GM23248 (cell line): ENCODE measurements around the gene NUDCD3. TPM values are rescaled to one million over a fixed set of nuclear protein-coding genes. Genes with fewer than 3 reads are reported as not detected.

Experiments used
- DNase-seq: peaks from one replicate; pipeline ENCODE4 v3.0.0-alpha.2; 2015
- H2AFZ ChIP-seq: fragments of 200-600 bp; sonication (generic); 2 replicates; pipeline ENCODE4 v1.6.1; 2016; ENCODE audit warnings: antibody characterized with exemption
- H3F3A ChIP-seq: fragments of 200-600 bp; sonication (generic); 2 replicates; pipeline ENCODE4 v1.6.1; 2016; ENCODE audit warnings: mild to moderate bottlenecking, antibody characterized with exemption, mixed run types; ENCODE audit not compliant: insufficient read depth
- H3K27ac ChIP-seq: fragments of 200-600 bp; sonication (generic); 2 replicates; pipeline ENCODE4 v1.5.1; 2016; ENCODE audit warnings: mild to moderate bottlenecking
- H3K27me3 ChIP-seq: fragments of 200-600 bp; sonication (generic); replicated peaks from 2 replicates; pipeline ENCODE4 v1.6.1; 2016; ENCODE audit warnings: mild to moderate bottlenecking; ENCODE audit not compliant: insufficient read depth
- H3K36me3 ChIP-seq: fragments of 200-600 bp; sonication (generic); 2 replicates; pipeline ENCODE4 v1.6.1; 2016; ENCODE audit warnings: low read depth, mild to moderate bottlenecking
- H3K4me1 ChIP-seq: fragments of 200-600 bp; sonication (generic); 2 replicates; pipeline ENCODE4 v1.6.1; 2016; ENCODE audit warnings: mild to moderate bottlenecking; ENCODE audit not compliant: insufficient read depth
- H3K4me2 ChIP-seq: fragments of 200-600 bp; sonication (generic); one replicate; pipeline ENCODE4 v1.6.1; 2016; ENCODE audit warnings: mild to moderate bottlenecking; ENCODE audit not compliant: unreplicated experiment
- H3K4me3 ChIP-seq: fragments of 200-600 bp; sonication (generic); 2 replicates; pipeline ENCODE4 v1.5.1; 2016; ENCODE audit warnings: mild to moderate bottlenecking
- H3K79me2 ChIP-seq: fragments of 200-600 bp; sonication (generic); 2 replicates; pipeline ENCODE4 v1.6.1; 2016; ENCODE audit warnings: mild to moderate bottlenecking; ENCODE audit not compliant: insufficient read depth
- H3K9ac ChIP-seq: fragments of 200-600 bp; sonication (generic); 2 replicates; pipeline ENCODE4 v1.6.1; 2016; ENCODE audit warnings: mild to moderate bottlenecking
- H3K9me2 ChIP-seq: fragments of 200-600 bp; sonication (generic); 2 replicates; pipeline ENCODE4 v1.6.1; 2016; ENCODE audit warnings: mixed run types, mild to moderate bottlenecking, moderate library complexity; ENCODE audit not compliant: insufficient read depth
- H3K9me3 ChIP-seq: fragments of 200-600 bp; sonication (generic); one replicate; pipeline ENCODE4 v1.6.1; 2017; ENCODE audit warnings: low read depth
- H4K20me1 ChIP-seq: fragments of 200-600 bp; sonication (generic); 2 replicates; pipeline ENCODE4 v1.6.0; 2016; ENCODE audit not compliant: insufficient read depth
- EZH2 ChIP-seq: fragments of 200-600 bp; sonication (generic); IDR thresholded peaks from 2 replicates; pipeline ENCODE4 v1.6.1; 2018; ENCODE audit warnings: antibody characterized with exemption, mild to moderate bottlenecking; ENCODE audit not compliant: insufficient read depth, poor library complexity, severe bottlenecking
- EZH2phosphoT487 ChIP-seq: fragments of 200-600 bp; sonication (generic); IDR thresholded peaks from 2 replicates; pipeline ENCODE4 v1.6.1; 2018; ENCODE audit warnings: antibody characterized with exemption, moderate library complexity, mild to moderate bottlenecking, low read depth; ENCODE audit not compliant: insufficient read depth
- WGBS, 2 experiments: methylation state at CpG; one replicate each; pipeline ENCODE4 v1.1.6; 2015 to 2017; ENCODE audit warnings: low lambda C conversion rate in 2 of 2, low coverage in 1 of 2; ENCODE audit errors: missing lambda C conversion rate in 2 of 2; 5-methylcytosine and 5-hydroxymethylcytosine counted together
- in situ Hi-C: fragments of 300-500 bp; cut with MboI; formaldehyde crosslinking; loops from 2 replicates; pipeline ENCODE4 v1.15.0; 2020
- polyA plus RNA-seq: library from polyadenylated mRNA; unstranded; fragments of >200 nt; fragmentation: Nextera tagmentation; extraction: Ambion mirVana; gene quantifications from 2 replicates; pipeline ENCODE4 v1.2.1, GENCODE V29; 2016
- total RNA-seq: library from RNA; depleted of rRNA; stranded (reverse); fragments of >200 nt; shearing (Covaris generic); gene quantifications from 2 replicates; pipeline ENCODE4 v1.2.3, GENCODE V29; 2014

NUDCD3 gene
- total and polyA plus RNA-seq, 2 experiments from 2014 or later, result 56.7 to 79.1 TPM

DNA sequence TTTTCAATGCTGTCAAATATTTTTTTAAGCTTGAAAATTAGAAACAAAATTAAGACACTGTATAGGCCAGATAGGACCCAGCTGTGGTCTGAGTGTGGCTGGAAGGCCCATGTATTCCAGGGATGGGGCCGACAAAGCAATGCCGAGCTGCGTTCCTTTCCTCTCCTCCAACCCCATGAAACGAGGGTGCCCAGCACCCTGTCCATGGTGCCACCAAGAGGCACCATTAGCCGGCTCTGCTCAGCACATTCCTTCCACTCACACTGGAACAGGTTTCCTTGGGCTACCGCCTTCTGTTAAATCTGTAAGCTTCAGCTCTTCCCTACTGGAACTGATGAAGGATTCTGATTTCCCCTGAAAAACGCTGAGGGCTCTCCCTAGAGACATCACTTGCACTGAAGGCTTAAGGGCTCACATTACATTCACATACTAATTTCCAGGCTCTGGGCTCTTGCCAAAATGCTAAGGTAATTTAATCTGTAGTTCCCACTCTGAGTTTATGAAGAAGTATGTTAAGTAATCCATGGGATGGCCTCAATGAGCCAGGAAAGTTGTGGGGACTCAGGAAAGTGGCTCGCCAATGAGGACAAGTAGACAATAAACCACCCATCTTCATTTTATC, 91.4 kb downstream of the NUDCD3 start:
- Histone ChIP-seq H3K4me2 (no peak overlapping the region), H3K36me3 (no peaks in the 10 kb centered on the region), H3K9me2 (no peaks in the 10 kb centered on the region), H3K4me3 (no peak overlapping the region), H4K20me1 (no peaks in the 10 kb centered on the region), H3K79me2 (peaks cover 33% of the 10 kb centered on the region), H3F3A (no peaks in the 10 kb centered on the region), H3K9me3 (no peaks in the 10 kb centered on the region), H2AFZ (no peak overlapping the region), H3K9ac (no peak overlapping the region), H3K27me3 (no peaks in the 10 kb centered on the region), H3K4me1 (no peaks in the 10 kb centered on the region), H3K27ac (no peak overlapping the region)
- 87 to 92% methylated on average over 8 of the region's 8 CpGs for WGBS, 2 experiments
- DNase-seq, result no peak
- no peak for TF ChIP-seq EZH2phosphoT487
- TF ChIP-seq EZH2, result no peak
- in situ Hi-C loops, result no loop called here

DNA sequence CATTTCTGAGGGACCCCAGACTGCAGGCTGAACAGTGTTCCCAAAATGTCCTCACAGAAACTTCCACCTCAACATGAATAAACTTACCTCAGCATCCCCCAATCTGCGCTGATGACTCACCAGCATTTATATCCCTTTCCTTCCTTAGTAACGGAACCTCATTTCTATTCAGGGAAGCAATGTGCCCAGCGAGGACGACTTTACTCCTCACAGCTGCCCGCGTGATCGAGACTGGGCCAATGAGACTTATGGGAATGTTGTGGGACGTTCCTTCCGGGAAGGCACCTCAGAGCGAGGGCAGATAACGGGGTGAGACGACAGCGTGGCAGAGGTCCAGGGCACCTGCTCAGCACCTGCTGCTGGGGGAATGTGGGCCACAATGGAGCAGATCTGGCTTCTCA, 91.9 kb downstream of the NUDCD3 start:
- DNase-seq, result no peak
- no peak overlapping the region for H2AFZ ChIP-seq
- no peaks in the 10 kb centered on the region for H3K9me2 ChIP-seq
- H3K9me3 ChIP-seq, result no peaks in the 10 kb centered on the region
- H3K4me1 ChIP-seq, result no peaks in the 10 kb centered on the region
- no peaks in the 10 kb centered on the region for H3F3A ChIP-seq
- no peak overlapping the region for H3K4me3 ChIP-seq
- peaks cover 33% of the 10 kb centered on the region for H3K79me2 ChIP-seq
- H3K27me3 ChIP-seq, result no peaks in the 10 kb centered on the region
- in situ Hi-C loops, result no loop called here
- no peak overlapping the region for H3K27ac ChIP-seq
- TF ChIP-seq EZH2phosphoT487 (no peak), EZH2 (no peak)
- WGBS, 2 experiments, result 93 to 94% methylated on average over 13 of the region's 13 CpGs
- H3K9ac ChIP-seq, result no peak overlapping the region
- no peaks in the 10 kb centered on the region for H3K36me3 ChIP-seq
- H3K4me2 ChIP-seq, result no peak overlapping the region
- H4K20me1 ChIP-seq, result no peaks in the 10 kb centered on the region

- TF ChIP-seq EZH2 (no peak), EZH2phosphoT487 (no peak)
- Histone ChIP-seq H3K79me2 (peaks cover 33% of the 10 kb centered on the region), H2AFZ (no peak overlapping the region), H4K20me1 (no peaks in the 10 kb centered on the region), H3F3A (no peaks in the 10 kb centered on the region), H3K4me3 (no peak overlapping the region), H3K4me2 (no peak overlapping the region), H3K9me2 (no peaks in the 10 kb centered on the region), H3K27me3 (no peaks in the 10 kb centered on the region), H3K36me3 (no peaks in the 10 kb centered on the region), H3K9ac (no peak overlapping the region), H3K9me3 (no peaks in the 10 kb centered on the region), H3K4me1 (no peaks in the 10 kb centered on the region), H3K27ac (no peak overlapping the region)
- no peak for DNase-seq
- in situ Hi-C loops, result no loop called here
- 94 to 95% methylated on average over 8 of the region's 8 CpGs for WGBS, 2 experiments
Measured at GRCh38 chr7:44396931-44397545, 93.4 kb downstream of the NUDCD3 start.

DNA sequence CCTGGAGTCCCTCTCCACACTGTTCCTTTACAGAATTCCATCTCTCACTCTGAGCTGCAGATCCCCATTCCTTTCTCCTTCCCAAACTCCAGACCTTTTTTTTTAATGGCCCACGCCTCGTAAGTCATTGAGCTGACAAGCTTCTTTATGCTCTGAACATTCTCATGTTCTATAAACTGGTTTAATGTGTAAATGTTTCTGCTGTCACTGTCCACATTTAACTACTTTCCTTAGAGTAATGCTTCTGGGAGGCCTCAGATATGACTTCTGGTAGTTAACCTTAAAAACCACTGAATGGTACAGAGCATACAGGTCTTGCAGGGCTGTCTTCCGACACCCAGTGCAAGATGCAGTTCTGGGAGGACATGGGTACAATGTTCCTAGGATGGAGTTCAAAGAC, 94.0 kb downstream of the NUDCD3 start:
- Histone ChIP-seq H3K9me2 (no peaks in the 10 kb centered on the region), H2AFZ (no peak overlapping the region), H4K20me1 (no peaks in the 10 kb centered on the region), H3K4me2 (no peak overlapping the region), H3F3A (no peaks in the 10 kb centered on the region), H3K9me3 (no peaks in the 10 kb centered on the region), H3K36me3 (no peaks in the 10 kb centered on the region), H3K4me3 (no peak overlapping the region), H3K4me1 (no peaks in the 10 kb centered on the region), H3K27me3 (no peaks in the 10 kb centered on the region), H3K27ac (no peak overlapping the region), H3K79me2 (peaks cover 32% of the 10 kb centered on the region), H3K9ac (no peak overlapping the region)
- in situ Hi-C loops, result no loop called here
- TF ChIP-seq EZH2, result no peak
- TF ChIP-seq EZH2phosphoT487, result no peak
- 98 to 99% methylated on average over 3 of the region's 3 CpGs for whole genome bisulfite sequencing, 2 experiments
- no peak for DNase-seq
